SKM-1 treated with dmso at 0.1 percent for 144 hours (cell line): ENCODE measurements around the gene KCNAB1.
A peak's percentile ranks its signal among the peaks of the same experiment; 100 is the strongest.

ENCODE experiments used
- DNase-seq: peaks from one replicate; lab custom pipeline; 2025; ENCODE audit not compliant: unreplicated experiment; lab: John Stamatoyannopoulos, UW

KCNAB1 gene

DNA sequence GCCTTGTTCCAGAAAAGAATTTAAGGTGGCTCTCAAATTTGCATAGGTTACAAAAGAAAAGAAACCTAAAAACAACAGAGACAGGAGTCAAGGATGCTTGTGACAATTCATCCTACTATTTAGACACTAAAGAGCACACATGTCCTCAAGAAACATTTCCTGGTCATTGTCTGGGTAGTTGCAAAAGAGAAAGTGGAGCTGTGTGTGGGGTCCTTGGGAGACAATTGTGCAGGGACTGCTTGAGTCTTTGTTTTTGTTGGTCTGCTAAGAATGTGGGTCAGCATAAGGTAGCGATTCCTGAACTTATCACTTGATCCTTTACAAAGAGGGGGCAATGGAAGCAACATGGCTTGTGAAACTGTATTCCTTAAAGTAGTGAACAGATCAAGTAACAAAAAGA is 185.3 kb downstream of the KCNAB1 start:
- DNase-seq: no peak

DNA sequence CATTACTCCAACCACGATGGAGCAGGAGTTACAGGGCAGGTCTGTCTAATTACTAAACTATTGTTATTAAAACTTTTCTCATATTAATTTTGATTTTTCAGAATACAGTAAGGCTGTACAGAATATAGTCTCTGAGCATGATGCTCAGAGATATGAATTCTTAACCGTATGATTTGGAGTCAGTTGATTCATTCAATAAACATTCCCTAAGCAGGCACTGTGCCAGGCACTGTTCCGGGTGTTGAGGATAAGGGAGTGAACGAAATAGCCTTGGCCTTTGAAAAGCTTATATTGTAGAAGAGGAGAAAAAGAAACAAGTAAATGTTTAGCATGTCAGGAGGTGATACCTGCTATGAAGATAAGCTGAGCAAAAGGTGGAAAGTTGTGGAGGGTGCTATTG is 187.3 kb downstream of the KCNAB1 start:
- no peak for DNase-seq

DNA sequence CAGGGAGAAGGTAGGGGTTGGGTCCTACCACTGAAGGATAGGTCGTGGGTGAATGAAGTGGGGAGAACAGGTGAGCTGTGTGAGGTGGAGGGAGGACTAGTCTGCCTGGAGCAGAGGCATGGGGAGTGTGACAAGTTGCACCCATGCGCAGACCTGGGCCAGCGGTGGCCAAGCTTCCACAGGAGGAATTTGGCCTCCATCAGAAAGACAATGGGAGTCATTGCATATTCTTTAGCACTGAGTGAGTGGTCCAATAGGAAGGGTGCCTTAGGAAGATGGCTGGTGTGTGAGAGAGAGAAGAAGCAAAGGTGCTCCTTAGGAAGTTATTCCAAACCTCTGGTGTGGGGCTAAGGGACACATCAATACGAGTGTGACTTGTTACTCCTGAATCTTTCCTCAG is 191.1 kb downstream of the KCNAB1 start:
- no peak for DNase-seq

DNA sequence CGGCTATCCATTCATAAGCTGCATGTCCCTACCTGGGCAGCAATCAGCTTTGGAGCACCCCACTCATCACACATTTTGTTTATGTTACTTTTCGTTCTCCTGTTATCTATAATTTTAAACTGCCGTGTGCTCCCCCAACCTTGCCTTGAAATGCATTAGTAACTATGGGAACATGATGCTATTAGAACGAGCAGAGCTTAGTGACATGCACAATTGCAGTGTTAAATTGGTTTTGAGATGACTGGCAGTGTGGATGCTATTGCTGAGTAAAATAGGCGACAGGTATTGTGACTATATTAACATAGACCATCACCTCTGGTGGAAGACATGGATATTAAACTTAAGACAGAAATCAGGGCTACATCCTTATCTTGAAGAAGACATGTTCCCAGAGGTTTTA is 191.6 kb downstream of the KCNAB1 start:
- no peak for DNase-seq

DNA sequence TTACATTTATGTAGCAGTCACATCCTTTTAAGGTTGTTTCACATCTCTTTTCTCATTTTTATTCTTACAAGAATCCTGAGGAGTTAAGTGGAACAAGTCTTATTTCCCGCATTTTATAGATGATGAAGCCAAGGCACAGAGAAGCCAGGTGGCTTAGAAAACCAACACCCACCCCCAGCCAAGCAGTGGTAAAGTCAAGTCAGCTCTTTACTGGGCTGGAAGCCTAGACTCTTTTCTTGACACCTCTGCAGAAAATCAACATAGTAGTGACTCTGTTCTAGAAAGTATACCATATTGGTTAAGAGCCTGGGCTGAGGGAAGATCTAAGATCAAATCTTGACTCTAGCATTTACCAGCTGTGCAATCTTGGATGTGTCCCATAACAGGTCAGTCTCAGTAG is 195.7 kb downstream of the KCNAB1 start:
- no peak for DNase-seq

DNA sequence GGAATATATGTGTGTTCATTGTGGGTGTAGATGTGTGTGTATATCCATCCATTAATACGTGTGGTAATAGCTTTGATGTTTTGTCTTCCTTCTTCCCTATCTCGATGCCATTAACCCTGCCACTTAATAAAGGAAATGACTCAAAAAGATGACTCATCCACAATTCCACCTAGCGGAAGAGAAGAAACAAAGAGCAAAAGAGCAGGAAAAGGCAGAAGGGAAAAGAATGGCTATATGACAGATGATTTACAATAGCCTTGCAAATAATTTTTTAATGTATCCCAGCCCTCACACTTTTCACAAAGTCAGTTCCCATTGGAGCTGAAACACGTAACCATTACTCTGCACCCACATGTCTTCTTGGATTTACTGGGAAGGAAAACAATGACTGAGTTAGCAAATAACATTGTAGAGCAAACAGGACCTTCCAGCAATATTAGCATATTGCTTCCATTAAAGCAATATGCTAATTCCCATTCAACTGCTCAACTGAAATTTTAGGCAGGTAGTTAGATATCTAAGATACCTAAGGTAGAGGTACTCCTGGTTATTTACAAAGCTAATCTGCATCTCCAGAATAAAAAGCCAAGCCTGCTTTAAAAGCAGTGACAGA is 197.2 kb downstream of the KCNAB1 start:
- DNase-seq: no peak

DNA sequence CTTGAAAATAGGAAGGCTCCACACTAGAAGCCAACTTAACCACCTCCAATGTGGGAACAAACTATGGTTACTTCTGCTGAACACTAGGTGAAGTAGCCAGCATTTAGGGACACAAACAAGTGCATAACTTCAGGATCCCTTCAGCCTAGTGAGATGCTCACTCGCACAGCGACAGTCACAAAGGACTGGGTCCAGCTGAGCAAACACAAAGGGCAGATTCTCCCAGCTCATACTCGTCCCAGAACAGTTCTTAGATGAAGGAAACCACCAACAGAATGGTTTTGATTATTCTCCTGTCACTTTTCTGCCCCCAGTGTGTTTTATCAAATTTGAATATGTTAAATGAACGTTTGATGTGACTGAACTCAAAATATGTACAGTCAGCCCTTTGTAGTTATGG is 201.6 kb downstream of the KCNAB1 start:
- DNase-seq: no peak

DNA sequence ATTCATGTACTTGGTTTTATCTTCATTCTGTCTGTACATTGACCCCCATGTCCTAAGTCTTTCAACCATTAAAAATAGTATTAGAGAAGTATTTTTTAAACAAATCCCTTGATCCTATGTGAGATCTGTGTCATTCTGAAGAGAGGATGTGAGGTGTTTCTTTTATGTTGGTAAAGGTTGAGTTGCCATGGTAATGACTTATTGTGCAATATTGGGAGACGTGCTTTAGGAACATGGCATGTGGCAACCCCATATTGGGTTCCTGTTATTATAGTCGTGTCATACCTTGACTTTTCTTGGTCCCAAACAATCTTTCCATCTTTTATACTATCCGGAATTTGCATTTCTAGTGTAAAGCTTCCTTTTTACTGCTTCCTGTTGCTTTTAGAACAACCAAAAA is 203.1 kb downstream of the KCNAB1 start:
- peak; percentile 63 for DNase-seq

DNA sequence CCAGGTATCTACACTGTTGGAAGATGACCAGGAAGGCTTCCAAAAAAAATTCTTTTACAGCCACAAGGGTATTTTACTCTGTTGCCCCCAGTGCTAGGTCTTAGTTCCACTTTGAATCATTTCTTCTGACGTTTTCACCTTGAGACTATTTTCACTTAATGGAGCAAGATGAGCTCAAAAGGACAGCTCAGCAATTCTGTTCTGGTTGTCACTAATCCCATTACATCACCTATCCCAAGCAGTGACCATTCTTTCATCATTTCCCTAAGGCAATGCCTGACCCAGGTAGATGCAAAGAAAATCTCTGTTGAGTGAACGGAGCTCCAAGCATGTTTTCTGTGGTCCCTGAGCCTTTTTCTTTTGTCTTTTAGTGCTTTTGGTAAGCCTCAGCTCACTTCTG is 210.0 kb downstream of the KCNAB1 start:
- no peak for DNase-seq

DNA sequence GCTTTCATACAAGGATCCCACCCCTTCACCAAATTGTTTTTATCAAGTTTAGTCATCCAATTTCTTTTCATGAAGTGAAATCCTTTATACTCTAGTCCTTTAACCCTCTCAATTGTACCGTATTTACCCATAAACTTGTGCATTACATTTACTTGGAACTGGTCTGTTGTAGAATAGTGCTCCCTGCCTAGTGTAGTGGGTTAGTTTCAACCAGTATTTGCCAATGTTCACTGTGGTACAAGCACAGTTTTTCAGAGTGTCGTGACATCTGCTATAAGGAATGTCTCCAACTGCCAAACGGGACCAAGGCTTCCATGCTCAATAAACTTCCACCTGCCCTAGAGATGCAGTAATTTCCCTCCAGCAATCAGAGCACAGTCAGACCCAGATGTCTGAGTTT is 211.9 kb downstream of the KCNAB1 start:
- DNase-seq: no peak

DNA sequence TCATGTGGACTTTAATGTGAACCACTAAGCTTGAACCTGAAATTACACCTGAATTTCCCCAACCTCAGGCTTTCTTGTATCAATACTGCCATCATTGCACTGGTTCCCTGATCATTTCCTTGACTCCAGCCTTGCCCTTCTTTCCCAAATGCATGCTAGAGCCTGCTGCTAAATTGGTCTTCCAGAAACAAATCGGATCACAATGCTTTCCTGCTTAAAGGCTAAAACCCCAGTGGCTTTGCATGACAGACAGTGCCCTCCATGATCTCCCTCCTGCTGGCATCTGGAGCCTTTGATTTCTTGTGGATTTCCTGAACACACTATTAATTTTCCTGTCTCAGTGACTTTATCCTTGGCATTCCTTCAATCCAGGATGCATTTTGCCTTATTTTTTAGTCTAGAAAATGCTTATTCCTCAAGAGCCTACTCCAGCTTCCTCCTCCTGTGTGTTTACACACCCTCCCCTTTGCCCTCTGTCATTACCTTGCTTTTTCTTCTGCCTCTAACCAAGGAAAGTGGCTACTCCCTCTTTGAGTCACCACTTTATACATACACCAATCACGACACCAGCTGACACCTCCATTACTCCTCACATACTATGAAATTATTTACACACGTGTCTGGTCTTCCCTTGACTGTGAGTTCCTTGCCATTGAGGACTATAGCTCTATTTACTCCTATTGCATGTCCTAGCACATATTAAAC is 214.6 kb downstream of the KCNAB1 start:
- DNase-seq: no peak

DNA sequence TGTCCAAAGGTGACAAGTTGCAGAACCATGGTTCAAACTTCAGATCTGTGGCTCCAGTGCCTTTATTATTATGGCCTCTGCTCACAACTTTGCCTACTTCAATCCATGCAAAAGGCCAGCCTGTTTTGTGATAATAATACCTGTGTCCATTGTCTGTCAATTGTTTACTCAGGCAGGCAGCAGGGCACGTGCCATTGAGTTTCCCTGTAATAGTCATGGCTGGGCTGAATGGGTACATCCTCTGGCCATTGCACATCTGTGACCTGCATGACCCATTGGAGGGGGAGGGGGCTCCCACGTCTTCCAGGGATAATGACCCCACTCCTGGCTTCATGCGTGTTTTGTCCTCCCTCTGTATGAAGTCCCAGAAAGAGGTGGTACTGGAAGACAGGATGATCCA is 219.1 kb downstream of the KCNAB1 start:
- no peak for DNase-seq

DNA sequence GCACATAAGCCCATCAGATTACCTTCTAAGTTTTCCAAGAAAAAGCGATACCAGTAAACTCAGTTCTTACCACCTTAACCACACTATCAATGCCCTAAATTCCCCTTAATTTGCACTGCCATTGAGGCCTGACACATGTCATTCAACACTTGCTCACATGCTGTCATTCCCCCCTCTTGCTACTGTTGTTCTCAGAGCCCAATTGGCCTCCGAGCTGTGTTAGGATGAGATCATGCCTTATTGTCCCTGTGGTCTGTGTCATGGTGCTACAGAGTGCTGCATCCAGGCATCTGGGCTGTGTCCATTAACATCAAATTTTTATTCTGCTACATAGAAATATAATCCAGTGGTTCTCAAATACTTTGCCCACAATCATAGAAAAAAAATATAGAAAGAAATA is 221.0 kb downstream of the KCNAB1 start:
- DNase-seq: no peak

DNA sequence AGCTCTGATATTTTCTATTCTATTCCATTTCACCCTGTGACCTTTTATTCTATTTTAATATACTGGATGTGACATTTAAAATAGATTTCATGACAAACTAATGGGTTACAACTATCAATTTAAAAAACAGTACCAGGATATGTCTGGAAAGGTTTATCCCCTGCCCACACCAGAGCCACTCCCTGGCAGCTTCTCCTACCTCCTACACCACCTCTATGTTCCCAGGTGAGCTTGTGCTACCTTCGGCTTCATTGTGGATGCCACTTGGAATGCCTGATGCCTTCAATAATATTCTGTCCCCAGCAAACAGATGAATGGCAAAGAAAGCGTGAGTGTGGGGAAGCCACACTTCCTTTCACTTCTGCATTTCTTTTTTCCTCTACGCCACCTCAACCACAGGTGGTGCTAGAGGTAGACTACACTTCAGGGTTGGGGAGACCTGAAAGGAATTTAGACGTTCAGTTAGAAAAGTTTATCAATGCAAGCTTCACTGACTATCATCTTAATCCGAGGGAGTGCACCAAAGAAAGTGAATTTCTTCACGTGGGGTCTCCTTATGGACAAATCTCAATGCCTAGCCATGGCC is 221.5 kb downstream of the KCNAB1 start:
- peak; percentile 10 for DNase-seq

DNA sequence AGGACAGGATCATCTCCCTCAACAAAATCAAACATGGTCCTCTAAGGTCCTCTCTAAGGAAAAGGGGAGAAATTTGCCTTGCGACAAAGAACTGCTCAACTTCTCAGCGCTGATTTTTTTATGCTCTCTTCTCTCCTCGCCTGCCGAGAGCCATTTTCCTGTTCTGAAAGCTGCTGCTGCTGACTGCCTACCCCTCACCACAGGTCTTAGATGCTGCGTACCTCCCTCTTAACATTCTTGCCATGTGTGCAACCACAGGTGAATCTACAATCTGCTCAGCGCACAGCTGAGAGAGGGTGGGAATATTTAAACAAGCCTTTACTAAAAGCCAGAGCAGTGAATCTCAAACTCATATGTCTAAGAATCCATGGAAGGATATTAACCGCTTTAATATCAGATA is 223.8 kb downstream of the KCNAB1 start:
- no peak for DNase-seq

DNA sequence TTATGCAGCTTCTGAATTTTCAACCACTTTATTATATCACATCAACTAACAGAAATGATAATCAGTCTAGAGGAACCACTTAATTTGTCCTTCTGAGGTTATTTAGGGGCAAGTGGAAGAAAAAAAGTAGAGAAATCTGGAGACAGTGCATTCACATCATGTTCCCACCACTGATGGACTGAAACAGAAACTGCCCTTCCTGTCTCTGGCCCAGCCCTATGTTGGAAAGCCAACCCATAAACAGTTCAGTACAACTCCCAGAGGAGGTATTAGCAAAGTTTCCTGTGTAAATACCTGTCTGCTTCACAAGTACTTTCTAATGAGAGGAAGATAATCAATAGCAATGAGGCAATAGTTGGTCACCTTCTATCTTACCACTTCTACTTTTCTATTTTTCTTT is 228.7 kb downstream of the KCNAB1 start:
- DNase-seq: no peak

DNA sequence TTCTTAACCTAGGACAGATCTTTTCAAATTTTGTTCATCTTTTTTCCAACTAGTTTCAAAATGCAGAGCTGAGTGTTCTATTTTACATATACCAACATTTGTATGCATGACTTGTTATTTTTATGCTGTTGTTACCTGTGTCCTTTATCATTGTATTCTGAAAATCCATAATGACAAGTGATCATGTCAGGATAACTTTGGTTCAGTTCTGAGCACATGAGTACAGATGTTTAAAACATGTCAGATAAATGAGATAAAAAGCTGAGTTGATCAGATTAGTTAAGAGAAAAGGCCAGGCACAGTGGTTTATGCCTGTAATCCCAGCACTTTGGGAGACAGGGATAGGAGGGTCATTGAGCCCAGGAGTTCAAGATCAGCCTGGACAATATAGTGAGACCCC is 229.6 kb downstream of the KCNAB1 start:
- no peak for DNase-seq

DNA sequence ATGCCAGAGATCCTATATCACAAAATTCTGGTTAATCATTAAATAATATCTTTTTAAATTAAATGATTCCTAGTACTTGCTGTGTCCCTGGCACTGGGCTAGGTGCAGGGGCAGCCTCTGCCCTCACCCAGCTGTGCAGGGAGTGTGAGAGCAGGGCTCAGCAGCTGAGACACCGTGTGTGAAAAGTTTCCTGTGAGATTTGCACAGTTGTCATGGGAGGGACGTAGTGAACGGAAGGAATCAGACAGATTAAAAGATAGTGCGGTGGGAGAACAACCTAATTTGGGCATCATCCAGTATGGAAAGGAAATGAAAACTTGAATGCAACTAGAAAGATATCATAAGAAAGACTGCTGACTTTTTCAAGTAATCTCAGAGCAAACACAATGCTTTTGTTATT is 230.4 kb downstream of the KCNAB1 start:
- DNase-seq: no peak

DNA sequence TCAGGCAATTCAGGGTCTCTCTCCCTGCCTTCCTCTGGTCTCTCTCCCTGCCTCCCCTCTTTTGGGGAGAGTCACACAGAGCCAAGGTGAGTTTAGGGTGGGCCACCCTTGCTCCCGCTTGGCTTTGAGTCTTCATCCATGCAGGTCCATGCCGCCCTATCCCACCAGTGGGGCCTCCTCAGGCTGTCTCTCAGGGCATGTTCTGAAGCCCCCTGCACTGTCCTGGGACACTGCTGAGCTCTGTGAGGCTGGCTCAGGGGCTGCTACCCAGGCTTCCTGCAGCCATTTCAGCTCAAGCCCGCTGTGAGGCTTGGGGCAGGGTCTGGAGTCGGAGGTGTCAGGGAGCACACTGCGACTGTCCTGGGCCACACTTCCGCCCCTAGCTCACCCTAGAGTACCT is 231.4 kb downstream of the KCNAB1 start:
- no peak for DNase-seq

DNA sequence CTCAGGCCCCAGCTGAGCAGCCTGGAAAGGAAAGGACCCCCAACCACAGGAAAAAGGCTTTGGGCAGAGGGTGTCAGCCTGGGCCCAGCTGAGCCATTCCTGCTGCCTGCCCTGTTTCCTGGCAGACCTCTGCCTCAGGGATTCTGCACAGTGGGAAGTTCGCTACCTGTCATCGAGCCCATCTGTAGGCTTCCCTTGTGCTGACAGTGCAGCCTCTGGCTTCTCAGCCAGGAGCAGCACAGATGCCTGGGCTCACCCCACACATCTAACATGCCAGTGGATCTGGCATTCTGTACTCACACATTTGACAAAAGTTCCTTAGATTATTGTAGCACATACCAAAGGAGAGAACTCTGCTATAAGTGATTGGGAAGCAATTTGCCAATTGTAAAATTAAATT is 232.3 kb downstream of the KCNAB1 start:
- DNase-seq: no peak

DNA sequence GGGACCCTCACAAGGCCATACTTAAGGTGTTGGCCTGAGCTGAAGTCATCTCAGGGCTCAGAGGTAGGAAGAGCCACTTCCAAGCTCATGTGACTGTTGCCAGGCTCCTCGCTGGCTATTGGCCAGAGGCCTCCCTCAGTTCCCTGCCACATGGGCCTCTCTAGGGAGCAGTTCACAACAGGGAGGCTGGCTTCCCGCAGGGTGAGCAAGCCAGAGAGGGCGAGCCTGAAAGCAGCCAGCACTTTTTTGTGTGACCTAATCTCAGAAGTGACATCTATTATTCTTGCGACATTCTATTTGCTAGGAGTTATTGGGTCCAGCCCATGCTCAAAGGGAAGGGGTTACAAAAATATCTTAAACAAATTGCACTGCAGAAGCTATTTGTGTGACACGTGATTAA is 233.2 kb downstream of the KCNAB1 start:
- no peak for DNase-seq

DNA sequence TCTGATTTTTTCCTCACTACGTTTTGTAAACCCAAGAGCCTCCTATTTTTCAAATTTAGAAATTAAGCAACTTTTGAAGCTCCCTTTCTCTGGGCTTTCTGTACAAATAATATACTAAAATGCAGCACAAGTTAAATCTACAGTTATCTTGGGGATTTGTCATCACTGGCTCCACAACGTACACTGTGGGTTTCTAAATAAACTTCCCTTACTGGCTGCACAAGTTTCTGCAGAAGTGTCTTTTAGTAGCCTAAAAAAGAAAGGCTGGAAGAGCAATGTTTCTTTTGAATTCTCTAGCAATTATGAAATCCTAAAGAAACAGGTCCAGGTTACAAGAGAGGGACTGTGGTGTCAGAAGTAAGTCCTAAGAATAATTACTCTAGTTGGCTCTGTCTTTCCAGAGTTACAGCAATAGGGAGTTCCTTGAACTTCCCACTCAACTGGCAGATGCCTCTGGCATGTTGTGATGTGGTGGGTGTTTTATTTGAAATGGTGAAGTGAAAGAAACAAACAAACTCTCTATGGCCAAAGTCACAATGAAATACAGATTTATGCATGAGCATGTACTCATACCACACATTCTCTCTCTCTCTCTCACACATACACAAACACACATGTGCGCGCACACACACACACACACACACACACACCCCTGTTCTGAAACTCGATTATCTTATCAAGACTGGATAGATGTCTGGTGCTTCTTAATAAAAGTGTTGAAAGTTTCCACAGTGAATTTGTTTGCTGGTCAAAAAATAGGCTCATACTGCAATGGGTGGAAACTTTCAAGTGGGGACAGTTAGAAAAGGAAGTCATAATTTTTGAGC is 236.4 kb downstream of the KCNAB1 start:
- no peak for DNase-seq
